Caco-2 (cell line): ENCODE results near the gene ABHD4. TPM values are rescaled to one million over a fixed set of nuclear protein-coding genes. Genes with fewer than 3 reads are reported as not detected.
A peak's percentile ranks its signal among the peaks of the same experiment; 100 is the strongest.

Experiments
- BruUV-seq: library from RNA; stranded (reverse); fragments of 400-500 nt; replicated peaks from 2 replicates; lab custom pipeline; 2021; lab: Mats Ljungman, UMichigan
- CTCF ChIA-PET: fragments of 300-600 bp; sonication (Branson Sonifier 250); formaldehyde crosslinking; loops from one replicate; lab custom pipeline; 2022; ENCODE audit warnings: antibody characterized with exemption; lab: Charles Lee
- POLR2A ChIA-PET: fragments of 300-600 bp; sonication (Branson Sonifier 250); formaldehyde crosslinking; loops from one replicate; lab custom pipeline; 2022; ENCODE audit warnings: antibody characterized with exemption; lab: Charles Lee
- DNase-seq, 2 experiments: peaks; one replicate each; pipeline versions ENCODE4 v3.0.0 to v3.0.0-alpha.2; 2020 to 2022
- H3K27me3 ChIP-seq: replicated peaks from 2 replicates; pipeline ENCODE4 v1.6.0; 2011; ENCODE audit warnings: low read length; ENCODE audit not compliant: control insufficient read depth, insufficient read depth
- H3K36me3 ChIP-seq: 2 replicates; pipeline ENCODE4 v1.5.1; 2011; ENCODE audit warnings: low read length; ENCODE audit not compliant: control insufficient read depth, insufficient read depth
- H3K4me1 ChIP-seq: fragments of 250-450 bp; sonication (Bioruptor Pico); 2 replicates; pipeline ENCODE4 v1.5.1; 2020; ENCODE audit warnings: mild to moderate bottlenecking
- H3K4me3 ChIP-seq: 2 replicates; pipeline ENCODE4 v1.5.1; 2011; ENCODE audit warnings: low read depth, mild to moderate bottlenecking, control low read depth, low read length
- H3K9me3 ChIP-seq: fragments of 250-450 bp; sonication (Bioruptor Pico); 2 replicates; pipeline ENCODE4 v1.5.1; 2020; ENCODE audit warnings: mild to moderate bottlenecking, moderate library complexity
- H3K27ac Mint-ChIP-seq: one replicate; pipeline ENCODE4 v1.8.0; 2022; ENCODE audit warnings: mixed read lengths; ENCODE audit not compliant: unreplicated experiment
- H3K27me3 Mint-ChIP-seq: one replicate; pipeline ENCODE4 v1.8.0; 2022; ENCODE audit warnings: mixed read lengths; ENCODE audit not compliant: insufficient read depth, unreplicated experiment
- H3K36me3 Mint-ChIP-seq: one replicate; pipeline ENCODE4 v1.8.0; 2022; ENCODE audit warnings: mild to moderate bottlenecking, mixed read lengths; ENCODE audit not compliant: insufficient read depth, unreplicated experiment
- H3K4me1 Mint-ChIP-seq: one replicate; pipeline ENCODE4 v1.8.0; 2022; ENCODE audit warnings: low read depth, mixed read lengths; ENCODE audit not compliant: unreplicated experiment
- H3K4me3 Mint-ChIP-seq: one replicate; pipeline ENCODE4 v1.8.0; 2022; ENCODE audit warnings: mild to moderate bottlenecking, moderate library complexity, mixed read lengths; ENCODE audit not compliant: unreplicated experiment
- H3K9me3 Mint-ChIP-seq: one replicate; pipeline ENCODE4 v1.8.0; 2022; ENCODE audit warnings: mixed read lengths; ENCODE audit not compliant: unreplicated experiment
- intact Hi-C: fragments of 100-400 bp; cut with micrococcal nuclease; formaldehyde crosslinking; loops from one replicate; pipeline ENCODE4 v1.10.0; 2022; ENCODE audit not compliant: unreplicated experiment
- total RNA-seq: library from RNA; stranded (reverse); gene quantifications from 2 replicates; pipeline ENCODE4 v1.2.3, GENCODE V29; 2022
- TF ChIP-seq, protein P1 (sequence below), 2 experiments: fragments of 200-600 bp in 1 of 2; IDR thresholded peaks; 1 replicate in 1 of 2; 2 replicates in 1 of 2; pipeline versions ENCODE4 v1.5.1 to v1.8.0; 2011 to 2022; ENCODE audit warnings: antibody characterized with exemption in 1 of 2, control low read depth in 1 of 2, inconsistent platforms in 1 of 2, low read depth in 1 of 2, low read length in 1 of 2, mild to moderate bottlenecking in 1 of 2, moderate library complexity in 1 of 2; ENCODE audit not compliant: insufficient read depth in 1 of 2, severe bottlenecking in 1 of 2, unreplicated experiment in 1 of 2

Gene ABHD4
- total RNA-seq, 1 experiment from 2014 or later: 73.5 TPM

DNA sequence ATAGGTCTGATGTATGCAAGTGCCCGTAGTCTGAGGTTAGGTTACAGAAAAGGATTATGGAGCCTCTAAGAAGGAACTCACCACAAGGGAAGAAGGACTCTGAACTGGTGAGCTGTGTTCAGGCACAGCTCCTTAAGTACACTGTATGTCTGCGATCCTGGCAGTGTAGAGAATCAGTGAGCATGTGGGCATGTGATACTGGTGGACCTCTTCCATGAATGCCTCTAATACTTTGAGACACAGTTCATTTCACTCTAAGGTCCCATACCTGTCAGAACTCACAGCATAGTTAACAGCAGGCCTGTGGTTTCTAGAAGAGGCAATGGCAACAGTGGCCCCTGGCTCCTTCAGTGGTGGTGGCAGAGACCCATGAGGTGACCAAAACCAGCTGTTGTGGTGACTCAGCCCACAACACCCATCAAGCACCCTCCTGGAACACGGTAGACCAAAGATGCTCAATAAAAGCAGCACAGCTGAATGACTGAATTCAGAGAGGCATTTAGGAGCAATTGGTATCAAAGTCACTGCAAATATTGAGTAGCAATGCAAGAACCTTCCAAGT, 52.9 kb downstream of the ABHD4 start:
- Mint-ChIP-seq H3K27ac (peak overlapping the region; percentile 0), H3K36me3 (peaks cover 5% of the 10 kb centered on the region), H3K9me3 (no peaks in the 10 kb centered on the region), H3K27me3 (no peaks in the 10 kb centered on the region), H3K4me1 (peaks cover 12% of the 10 kb centered on the region), H3K4me3 (no peak overlapping the region)
- intact Hi-C loops: no loop called here
- H3K9me3 ChIP-seq: no peaks in the 10 kb centered on the region
- TSS peak; percentile 100 for BruUV-seq
- H3K36me3 ChIP-seq: no peaks in the 10 kb centered on the region
- no peak overlapping the region for H3K4me3 ChIP-seq
- peaks cover 17% of the 10 kb centered on the region for H3K4me1 ChIP-seq
- ChIA-PET CTCF (interaction anchor here (0.6 to 3.7 kb wide), 3 partner anchors 8 to 168 kb away, joined by 3 to 113 read pairs (median 6); no protein-coding TSS in a partner anchor), POLR2A (interaction anchor here (0.8 kb wide), 1 partner anchor 62 kb away, joined by 5 read pairs; the partner anchor contains the start of gene DAD1)
- peak; percentile 53 to 81 for DNase-seq
- no peaks in the 10 kb centered on the region for H3K27me3 ChIP-seq
- TF ChIP-seq, protein P1, sequence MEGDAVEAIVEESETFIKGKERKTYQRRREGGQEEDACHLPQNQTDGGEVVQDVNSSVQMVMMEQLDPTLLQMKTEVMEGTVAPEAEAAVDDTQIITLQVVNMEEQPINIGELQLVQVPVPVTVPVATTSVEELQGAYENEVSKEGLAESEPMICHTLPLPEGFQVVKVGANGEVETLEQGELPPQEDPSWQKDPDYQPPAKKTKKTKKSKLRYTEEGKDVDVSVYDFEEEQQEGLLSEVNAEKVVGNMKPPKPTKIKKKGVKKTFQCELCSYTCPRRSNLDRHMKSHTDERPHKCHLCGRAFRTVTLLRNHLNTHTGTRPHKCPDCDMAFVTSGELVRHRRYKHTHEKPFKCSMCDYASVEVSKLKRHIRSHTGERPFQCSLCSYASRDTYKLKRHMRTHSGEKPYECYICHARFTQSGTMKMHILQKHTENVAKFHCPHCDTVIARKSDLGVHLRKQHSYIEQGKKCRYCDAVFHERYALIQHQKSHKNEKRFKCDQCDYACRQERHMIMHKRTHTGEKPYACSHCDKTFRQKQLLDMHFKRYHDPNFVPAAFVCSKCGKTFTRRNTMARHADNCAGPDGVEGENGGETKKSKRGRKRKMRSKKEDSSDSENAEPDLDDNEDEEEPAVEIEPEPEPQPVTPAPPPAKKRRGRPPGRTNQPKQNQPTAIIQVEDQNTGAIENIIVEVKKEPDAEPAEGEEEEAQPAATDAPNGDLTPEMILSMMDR (IDR thresholded peaks at IDR 0.05; ENCODE audit: insufficient read depth in 1 of 2, low read depth in 1 of 2, low read length in 1 of 2, severe bottlenecking in 1 of 2, unreplicated experiment in 1 of 2): no peak

DNA sequence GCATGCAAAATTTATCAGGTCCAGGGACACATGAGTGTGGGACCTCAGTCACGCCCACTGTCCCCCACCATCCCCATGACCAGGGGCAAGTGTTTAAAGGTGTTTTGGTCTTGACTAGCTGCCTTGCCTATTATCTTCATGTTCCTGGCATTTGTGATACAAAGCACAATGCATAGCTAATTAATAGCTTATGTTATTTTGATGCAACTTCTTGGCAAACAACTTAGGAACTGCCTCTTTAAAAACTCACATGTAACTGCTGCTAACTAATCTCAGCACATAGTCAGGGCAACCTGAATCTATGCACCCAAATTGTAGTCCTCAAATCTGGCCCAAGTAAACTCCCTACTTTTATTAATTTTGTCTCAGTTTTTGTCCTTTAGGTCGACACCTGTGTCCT, 53.5 kb downstream of the ABHD4 start:
- Mint-ChIP-seq H3K9me3 (no peaks in the 10 kb centered on the region), H3K36me3 (peaks cover 5% of the 10 kb centered on the region), H3K4me3 (no peak overlapping the region), H3K4me1 (peaks cover 12% of the 10 kb centered on the region), H3K27me3 (no peaks in the 10 kb centered on the region), H3K27ac (no peak overlapping the region)
- no peak for DNase-seq
- no peaks in the 10 kb centered on the region for H3K27me3 ChIP-seq
- no peaks in the 10 kb centered on the region for H3K9me3 ChIP-seq
- ChIA-PET CTCF (interaction anchor here (1.3 to 3.7 kb wide), 2 partner anchors 80 to 168 kb away, joined by 6 to 113 read pairs; no protein-coding TSS in a partner anchor), POLR2A (interaction anchor here (0.8 kb wide), 1 partner anchor 62 kb away, joined by 5 read pairs; the partner anchor contains the start of gene DAD1)
- H3K4me3 ChIP-seq: no peak overlapping the region
- no TSS peak for BruUV-seq
- TF ChIP-seq, protein P1 (IDR thresholded peaks at IDR 0.05; ENCODE audit: insufficient read depth in 1 of 2, low read depth in 1 of 2, low read length in 1 of 2, severe bottlenecking in 1 of 2, unreplicated experiment in 1 of 2): no peak
- peaks cover 20% of the 10 kb centered on the region for H3K4me1 ChIP-seq
- intact Hi-C loops: no loop called here
- H3K36me3 ChIP-seq: no peaks in the 10 kb centered on the region

DNA sequence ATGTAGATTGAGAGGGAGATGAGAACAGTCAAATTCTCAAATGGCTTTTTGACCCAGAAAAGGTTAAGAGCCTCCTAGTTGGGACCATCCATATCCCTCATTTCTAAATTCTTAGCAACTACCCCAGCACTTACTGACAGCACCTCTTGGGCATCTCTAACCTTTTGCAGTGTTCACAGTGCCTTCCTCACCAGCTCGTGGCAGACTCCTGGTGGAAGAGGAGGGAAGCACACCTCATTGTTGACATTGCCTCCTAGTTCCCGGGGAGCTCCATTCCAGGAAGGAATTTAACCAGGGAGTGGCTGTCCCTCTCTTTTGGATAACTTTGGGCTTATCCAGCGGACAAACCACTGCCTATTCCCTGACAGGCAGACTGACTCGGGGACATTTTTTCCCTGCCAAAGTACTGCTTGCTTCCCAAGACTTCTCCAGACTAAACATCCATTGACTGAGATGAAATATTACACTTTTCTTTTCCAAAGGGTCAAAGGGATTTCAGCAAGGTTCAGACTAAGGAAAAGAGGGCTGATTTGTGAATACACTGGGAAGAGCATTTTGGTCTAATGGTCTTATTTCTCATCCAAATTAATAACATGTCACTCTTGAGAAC, 55.0 kb downstream of the ABHD4 start:
- Mint-ChIP-seq H3K4me1 (peaks cover 12% of the 10 kb centered on the region), H3K27ac (peak overlapping the region; percentile 68), H3K27me3 (no peaks in the 10 kb centered on the region), H3K9me3 (no peaks in the 10 kb centered on the region), H3K4me3 (no peak overlapping the region), H3K36me3 (peaks cover 5% of the 10 kb centered on the region)
- intact Hi-C loops: loop anchor here (1.0 to 2.0 kb wide), 3 partner anchors 54 to 96 kb away; partner anchors contain the start of gene ABHD4
- POLR2A ChIA-PET: interaction anchor here (0.6 to 1.6 kb wide), 5 partner anchors 21 to 154 kb away, joined by 3 to 6 read pairs (median 3); partner anchors contain the start of gene OXA1L
- Histone ChIP-seq H3K36me3 (no peaks in the 10 kb centered on the region), H3K9me3 (no peaks in the 10 kb centered on the region), H3K4me1 (peaks cover 31% of the 10 kb centered on the region), H3K4me3 (no peak overlapping the region), H3K27me3 (no peaks in the 10 kb centered on the region)
- TF ChIP-seq, protein P1 (IDR thresholded peaks at IDR 0.05; ENCODE audit: insufficient read depth in 1 of 2, low read depth in 1 of 2, low read length in 1 of 2, severe bottlenecking in 1 of 2, unreplicated experiment in 1 of 2): peak; percentile 80 to 91
- no TSS peak for BruUV-seq
- DNase-seq: peak; percentile 85 to 86
- CTCF ChIA-PET: interaction anchor here (0.6 to 3.7 kb wide), 19 partner anchors 9 to 264 kb away, joined by 3 to 113 read pairs (median 6); partner anchors contain the start of genes DAD1, LRP10, OR6J1 and OXA1L
